ENCODE measurements around the gene CCDC73. TPM values are rescaled to one million over a fixed set of nuclear protein-coding genes. Genes with fewer than 3 reads are reported as not detected.
A peak's percentile ranks its signal among the peaks of the same experiment; 100 is the strongest.

CCDC73 gene
- total RNA-seq: not detected in 2 replicates

- no peak for TF ChIP-seq CTCF (IDR thresholded peaks at IDR 0.05; ENCODE audit: insufficient read depth, low read depth, low read length)
- no peak for DNase-seq (ENCODE audit: low read depth)
These were observed at the start of gene CCDC73 for GRCh38 chr11:32794439-32794838. Gene CCDC73 (minus strand): TSS chr11:32794662. CDS start chr11:32760243, 34,419 bp downstream.

GRCh38 chr11:32843544-32843943 lies 49.1 kb upstream of the CCDC73 start:
- no peak overlapping the region for H3K4me3 ChIP-seq (ENCODE audit: low read depth, low read length)
- no peak for TF ChIP-seq CTCF (IDR thresholded peaks at IDR 0.05; ENCODE audit: insufficient read depth, low read depth, low read length)
- DNase-seq (ENCODE audit: low read depth): no peak

More at GRCh38 chr11:32794439-32794838, at the start of gene CCDC73:
- H3K4me3 ChIP-seq (ENCODE audit: low read depth, low read length): no peak within 1 kb of the TSS

- DNase-seq (ENCODE audit: low read depth): no peak
- no peak overlapping the region for H3K4me3 ChIP-seq (ENCODE audit: low read depth, low read length)
- TF ChIP-seq CTCF (IDR thresholded peaks at IDR 0.05; ENCODE audit: insufficient read depth, low read depth, low read length): no peak
These were observed 46.1 kb upstream of the CCDC73 start for GRCh38 chr11:32840587-32840986.

GRCh38 chr11:32839308-32839707 lies 44.8 kb upstream of the CCDC73 start:
- DNase-seq (ENCODE audit: low read depth): no peak
- H3K4me3 ChIP-seq (ENCODE audit: low read depth, low read length): no peak overlapping the region
- TF ChIP-seq CTCF (IDR thresholded peaks at IDR 0.05; ENCODE audit: insufficient read depth, low read depth, low read length): no peak

GRCh38 chr11:32838505-32839274 lies 44.2 kb upstream of the CCDC73 start:
- TF ChIP-seq CTCF (IDR thresholded peaks at IDR 0.05; ENCODE audit: insufficient read depth, low read depth, low read length): no peak
- DNase-seq (ENCODE audit: low read depth): peak; percentile 24
- H3K4me3 ChIP-seq (ENCODE audit: low read depth, low read length): no peak overlapping the region

GRCh38 chr11:32836946-32837345 lies 42.5 kb upstream of the CCDC73 start:
- no peak for TF ChIP-seq CTCF (IDR thresholded peaks at IDR 0.05; ENCODE audit: insufficient read depth, low read depth, low read length)
- DNase-seq (ENCODE audit: low read depth): no peak

GRCh38 chr11:32833921-32834320 lies 39.5 kb upstream of the CCDC73 start:
- no peak for TF ChIP-seq CTCF (IDR thresholded peaks at IDR 0.05; ENCODE audit: insufficient read depth, low read depth, low read length)
- DNase-seq (ENCODE audit: low read depth): no peak
- H3K4me3 ChIP-seq (ENCODE audit: low read depth, low read length): no peak overlapping the region

More at GRCh38 chr11:32836946-32837345, 42.5 kb upstream of the CCDC73 start:
- H3K4me3 ChIP-seq (ENCODE audit: low read depth, low read length): no peak overlapping the region
